Spleen (tissue), 11 donors: ENCODE results near the gene FILIP1. TPM values are rescaled to one million over a fixed set of nuclear protein-coding genes. Genes with fewer than 3 reads are reported as not detected.
"Not testable (repeated sequence)": the region's sequence is repeated elsewhere in the genome, so short reads cannot be mapped to it uniquely, and the experiment has no call there.

ENCODE experiments used
- DNase-seq: peaks from one replicate; pipeline ENCODE4 v3.0.0-alpha.2; 2020
- H3K27ac ChIP-seq, 8 donors: fragments of 200-600 bp; sonication (generic) in 7 of 8; 1 replicate in 4 of 8; 2 replicates in 4 of 8; pipeline versions ENCODE4 v1.5.0 to v1.8.0; 2016 to 2021; ENCODE audit warnings: inconsistent platforms in 4 of 8, mild to moderate bottlenecking in 4 of 8, moderate library complexity in 1 of 8
- H3K27me3 ChIP-seq, 7 donors: fragments of 200-600 bp; sonication (generic) in 6 of 7; replicated peaks in 1 of 7; 1 replicate in 4 of 7; 2 replicates in 3 of 7; pipeline versions ENCODE4 v1.5.0 to v1.8.0; 2016 to 2021; ENCODE audit warnings: inconsistent platforms in 3 of 7, mild to moderate bottlenecking in 1 of 7
- H3K36me3 ChIP-seq, 6 donors: fragments of 200-600 bp; sonication (generic) in 5 of 6; 1 replicate in 4 of 6; 2 replicates in 2 of 6; pipeline versions ENCODE4 v1.5.0 to v1.8.0; 2016 to 2021; ENCODE audit warnings: inconsistent platforms in 2 of 6
- H3K4me1 ChIP-seq, 6 donors: fragments of 200-600 bp; sonication (generic) in 5 of 6; 1 replicate in 3 of 6; 2 replicates in 3 of 6; pipeline versions ENCODE4 v1.5.0 to v1.8.0; 2016 to 2021; ENCODE audit warnings: inconsistent platforms in 3 of 6
- H3K4me3 ChIP-seq, 8 donors: fragments of 200-600 bp; sonication (generic) in 7 of 8; 1 replicate in 4 of 8; 2 replicates in 4 of 8; pipeline versions ENCODE4 v1.5.0 to v1.8.0; 2016 to 2021; ENCODE audit warnings: inconsistent platforms in 4 of 8, mild to moderate bottlenecking in 4 of 8, moderate library complexity in 2 of 8
- H3K9me3 ChIP-seq, 8 donors: fragments of 200-600 bp; sonication (generic) in 7 of 8; 1 replicate in 4 of 8; 2 replicates in 4 of 8; pipeline versions ENCODE4 v1.5.0 to v1.8.0; 2016 to 2021; ENCODE audit warnings: inconsistent platforms in 4 of 8
- CTCF ChIP-seq, 11 experiments: fragments of 200-600 bp in 7 of 11; fragments of 450-650 bp in 4 of 11; sonication (generic) in 4 of 11; IDR thresholded peaks in 8 of 11; conservative IDR thresholded peaks in 3 of 11; 1 replicate in 7 of 11; 2 replicates in 4 of 11; pipeline versions ENCODE4 v1.4.0 to v1.8.0; 2016 to 2021; ENCODE audit warnings: antibody characterized with exemption in 11 of 11, inconsistent platforms in 4 of 11, mild to moderate bottlenecking in 1 of 11
- POLR2A ChIP-seq, 3 donors: fragments of 450-650 bp; IDR thresholded peaks; one replicate each; pipeline ENCODE4 v1.5.1; 2017; ENCODE audit warnings: antibody characterized with exemption in 3 of 3, mild to moderate bottlenecking in 1 of 3
- POLR2AphosphoS5 ChIP-seq, 3 donors: sonication (generic); formaldehyde crosslinking; IDR thresholded peaks; one replicate each; pipeline ENCODE4 v1.5.1; 2017; ENCODE audit warnings: antibody characterized with exemption in 3 of 3
- WGBS, 5 donors: extraction: QIAGEN DNeasy Blood & Tissue Kit in 3 of 5; methylation state at CpG; one replicate each; pipeline versions ENCODE4 v1.1.5 to v1.1.7; 2013 to 2018; 5-methylcytosine and 5-hydroxymethylcytosine counted together
- intact Hi-C: fragments of 100-400 bp; cut with DNase I; formaldehyde crosslinking; loops from one replicate; pipeline ENCODE4 v1.15.0; 2023; ENCODE audit warnings: low total_unique reads
- polyA plus RNA-seq, 3 donors: library from polyadenylated mRNA; stranded (reverse); fragments of 200-250 nt; gene quantifications; one replicate each; pipeline ENCODE4 v1.2.1, GENCODE V29; 2013
- total RNA-seq, 7 donors: library from RNA; depleted of rRNA in 3 of 7; stranded (reverse); fragments of >200 nt in 3 of 7; fragmentation: NEBNext Ultra II Directional in 4 of 7; extraction: Animal tissue kit (Norgen Biotek cat#: 25700) in 4 of 7; gene quantifications; one replicate each; pipeline versions ENCODE4 v1.1.0 to v1.2.1, GENCODE V29; 2016 to 2021
- donor health status: healthy with polysubstance abuse.
- donor health status: DM: no; HTN: no; CAD: no; lungs with moderate emphysema.
- donor health status: DM: no; HTN: no; CAD: no.
- donor health status: Bipolar disorder and iron deficiency.
- donor health status: healthy.
- donor health status: DM: no; HTN: no; CAD: no.
- donor health status: DM: yes; HTN: yes; CAD: no.

The FILIP1 gene
- total and polyA plus RNA-seq, 10 donors = 0.11 to 0.59 (median 0.38) TPM

GRCh38 chr6:75446241-75446880 lies 47.2 kb downstream of the FILIP1 start:
- TF ChIP-seq POLR2A (IDR thresholded peaks at IDR 0.05) (no peak), POLR2AphosphoS5 (IDR thresholded peaks at IDR 0.05) (no peak)
- no peak overlapping the region for H3K27ac ChIP-seq
- intact Hi-C loops = no loop called here

GRCh38 chr6:75445738-75446137 lies 47.9 kb downstream of the FILIP1 start:
- no peaks in the 10 kb centered on the region for H3K9me3 ChIP-seq
- no peak overlapping the region for H3K4me3 ChIP-seq
- no peaks in the 10 kb centered on the region for H3K27me3 ChIP-seq
- intact Hi-C loops = no loop called here
- TF ChIP-seq POLR2A (IDR thresholded peaks at IDR 0.05) = no peak
- no peak for TF ChIP-seq POLR2AphosphoS5 (IDR thresholded peaks at IDR 0.05)
- no peak for TF ChIP-seq CTCF (IDR thresholded peaks at IDR 0.05 in 8 of 11, conservative IDR thresholded peaks at IDR 0.05 in 3 of 11)
- no peak overlapping the region for H3K27ac ChIP-seq
- H3K4me1 ChIP-seq = no peaks in the 10 kb centered on the region
- DNase-seq = no peak
- H3K36me3 ChIP-seq = no peaks in the 10 kb centered on the region

More at GRCh38 chr6:75446241-75446880, 47.2 kb downstream of the FILIP1 start:
- H3K36me3 ChIP-seq = no peaks in the 10 kb centered on the region
- H3K4me1 ChIP-seq = no peaks in the 10 kb centered on the region
- no peaks in the 10 kb centered on the region for H3K9me3 ChIP-seq
- H3K4me3 ChIP-seq = no peak overlapping the region
- no peak for DNase-seq
- 58 to 80% (median 70%) methylated on average over 4 of the region's 4 CpGs for WGBS, 5 donors
- H3K27me3 ChIP-seq = no peaks in the 10 kb centered on the region

- DNase-seq = no peak
- TF ChIP-seq CTCF (IDR thresholded peaks at IDR 0.05 in 8 of 11, conservative IDR thresholded peaks at IDR 0.05 in 3 of 11) = no peak
- TF ChIP-seq POLR2AphosphoS5 (IDR thresholded peaks at IDR 0.05) = no peak
- no peak for TF ChIP-seq POLR2A (IDR thresholded peaks at IDR 0.05)
- intact Hi-C loops = no loop called here
These were observed 48.7 kb downstream of the FILIP1 start for GRCh38 chr6:75444899-75445298.

GRCh38 chr6:75441883-75442282 lies 51.7 kb downstream of the FILIP1 start:
- intact Hi-C loops, H3K36me3 ChIP-seq, H3K9me3 ChIP-seq, H3K4me3 ChIP-seq, H3K27ac ChIP-seq, H3K27me3 ChIP-seq, H3K4me1 ChIP-seq: not testable (repeated sequence)
- WGBS, 5 donors = 95 to 98% (median 96%) methylated on average over 9 to 28 of the region's 29 CpGs; no CpG with 5 or more reads in 2 of the 5 donors
- peak; percentile 55 for DNase-seq

More at GRCh38 chr6:75444899-75445298, 48.7 kb downstream of the FILIP1 start:
- Histone ChIP-seq H3K4me3 (no peak overlapping the region), H3K36me3 (no peaks in the 10 kb centered on the region), H3K9me3 (no peaks in the 10 kb centered on the region), H3K27me3 (no peaks in the 10 kb centered on the region), H3K27ac (no peak overlapping the region), H3K4me1 (no peaks in the 10 kb centered on the region)
- 63 to 82% (median 77%) methylated on average over 2 of the region's 2 CpGs for WGBS, 5 donors

GRCh38 chr6:75441479-75441878 lies 52.1 kb downstream of the FILIP1 start:
- 94 to 97% (median 96%) methylated on average over 4 to 31 of the region's 33 CpGs; no CpG with 5 or more reads in 1 of the 5 donors for WGBS, 5 donors
- DNase-seq, H3K9me3 ChIP-seq, H3K4me3 ChIP-seq, H3K4me1 ChIP-seq, H3K27me3 ChIP-seq, H3K36me3 ChIP-seq, intact Hi-C loops, H3K27ac ChIP-seq: not testable (repeated sequence)
